Stomach (tissue), 9 donors: ENCODE results near the gene FLOT1. TPM values are rescaled to one million over a fixed set of nuclear protein-coding genes. Genes with fewer than 3 reads are reported as not detected.
A peak's percentile ranks its signal among the peaks of the same experiment; 100 is the strongest.
"Not testable (repeated sequence)": the region's sequence is repeated elsewhere in the genome, so short reads cannot be mapped to it uniquely, and the experiment has no call there.

Experiments
- DNase-seq, 2 donors: peaks; one replicate each; pipeline versions ENCODE4 v3.0.0 to v3.0.0-alpha.2; 2013 to 2019
- H3K27ac ChIP-seq, 5 donors: fragments of 200-600 bp in 4 of 5; sonication (generic) in 4 of 5; one replicate each; pipeline ENCODE4 v1.5.1; 2013 to 2019; ENCODE audit warnings: mild to moderate bottlenecking in 1 of 5, moderate library complexity in 1 of 5
- H3K27me3 ChIP-seq, 3 donors: fragments of 200-600 bp; sonication (generic); one replicate each; pipeline ENCODE4 v1.5.1; 2017 to 2019; ENCODE audit warnings: mixed run types in 1 of 3
- H3K36me3 ChIP-seq, 4 donors: fragments of 200-600 bp; sonication (generic); 1 replicate in 3 of 4; 2 replicates in 1 of 4; pipeline ENCODE4 v1.5.1; 2016 to 2019
- H3K4me1 ChIP-seq, 4 donors: fragments of 200-600 bp; sonication (generic); one replicate each; pipeline ENCODE4 v1.5.1; 2016 to 2019
- H3K4me3 ChIP-seq, 4 donors: fragments of 200-600 bp; sonication (generic) in 3 of 4; one replicate each; pipeline ENCODE4 v1.5.1; 2016 to 2019; ENCODE audit warnings: mild to moderate bottlenecking in 1 of 4
- H3K9me3 ChIP-seq, 4 donors: fragments of 200-600 bp; sonication (generic); one replicate each; pipeline ENCODE4 v1.5.1; 2016 to 2019
- CTCF ChIP-seq, 7 experiments: fragments of 450-650 bp in 4 of 7; fragments of 200-600 bp in 3 of 7; sonication (generic) in 3 of 7; IDR thresholded peaks; one replicate each; pipeline ENCODE4 v1.5.1; 2016 to 2019; ENCODE audit warnings: antibody characterized with exemption in 7 of 7, control low read depth in 2 of 7, mild to moderate bottlenecking in 1 of 7
- EP300 ChIP-seq: sonication (generic); formaldehyde crosslinking; IDR thresholded peaks from one replicate; pipeline ENCODE4 v1.6.1; 2017; ENCODE audit warnings: antibody characterized with exemption
- POLR2A ChIP-seq, 4 donors: fragments of 450-650 bp; IDR thresholded peaks; one replicate each; pipeline ENCODE4 v1.6.1; 2016; ENCODE audit warnings: antibody characterized with exemption in 4 of 4, control low read depth in 2 of 4, mild to moderate bottlenecking in 1 of 4, moderate library complexity in 1 of 4
- POLR2AphosphoS5 ChIP-seq, 3 donors: sonication (generic); formaldehyde crosslinking; IDR thresholded peaks; one replicate each; pipeline ENCODE4 v1.6.1; 2016; ENCODE audit warnings: antibody characterized with exemption in 3 of 3
- WGBS, 5 donors: extraction: QIAGEN DNeasy Blood & Tissue Kit in 3 of 5; methylation state at CpG; one replicate each; pipeline versions ENCODE4 v1.1.5 to v1.1.7; 2013 to 2018; 5-methylcytosine and 5-hydroxymethylcytosine counted together
- intact Hi-C: fragments of 100-400 bp; cut with DNase I; formaldehyde crosslinking; loops from one replicate; pipeline ENCODE4 v1.15.1; 2023; ENCODE audit warnings: low total_unique reads
- polyA plus RNA-seq, 3 donors: library from polyadenylated mRNA; stranded (reverse); fragments of 200-250 nt; gene quantifications; one replicate each; pipeline ENCODE4 v1.2.3, GENCODE V29; 2013
- total RNA-seq, 5 donors: library from RNA; depleted of rRNA; stranded (reverse); fragments of >200 nt; gene quantifications; one replicate each; pipeline versions ENCODE4 v1.1.0 to v1.2.3, GENCODE V29; 2014 to 2016
- donor health status: healthy with polysubstance abuse.
- donor health status: Bipolar disorder and iron deficiency.
- donor health status: healthy.

Gene FLOT1
- total and polyA plus RNA-seq, 8 donors, result 40.6 to 201 (median 125) TPM

GRCh38 chr6:30757261-30757904, 14.9 kb upstream of the FLOT1 start:
- intact Hi-C loops, result no loop called here
- 73 to 88% (median 80%) methylated on average over 1 of the region's 1 CpG for WGBS, 5 donors
- peaks cover 0 to 29% (median 15%) of the 10 kb centered on the region in 4 donors for H3K4me1 ChIP-seq

GRCh38 chr6:30756405-30757003, 14.0 kb upstream of the FLOT1 start:
- H3K9me3 ChIP-seq, H3K36me3 ChIP-seq, H3K4me3 ChIP-seq, H3K27me3 ChIP-seq, H3K27ac ChIP-seq, DNase-seq, intact Hi-C loops: not testable (repeated sequence)
- H3K4me1 ChIP-seq, result peaks cover 3 to 37% (median 24%) of the 10 kb centered on the region in 4 donors
- 94 to 95% (median 95%) methylated on average over 7 of the region's 7 CpGs for WGBS, 5 donors

More at GRCh38 chr6:30757261-30757904, 14.9 kb upstream of the FLOT1 start:
- Histone ChIP-seq H3K36me3 (no peaks in the 10 kb centered on the region), H3K27ac (no peak overlapping the region), H3K27me3 (no peaks in the 10 kb centered on the region), H3K4me3 (no peak overlapping the region), H3K9me3 (no peaks in the 10 kb centered on the region)
- TF ChIP-seq POLR2AphosphoS5 (IDR thresholded peaks at IDR 0.05) (no peak), CTCF (IDR thresholded peaks at IDR 0.05) (no peak), EP300 (no peak), POLR2A (IDR thresholded peaks at IDR 0.05) (no peak)
- no peak for DNase-seq

DNA sequence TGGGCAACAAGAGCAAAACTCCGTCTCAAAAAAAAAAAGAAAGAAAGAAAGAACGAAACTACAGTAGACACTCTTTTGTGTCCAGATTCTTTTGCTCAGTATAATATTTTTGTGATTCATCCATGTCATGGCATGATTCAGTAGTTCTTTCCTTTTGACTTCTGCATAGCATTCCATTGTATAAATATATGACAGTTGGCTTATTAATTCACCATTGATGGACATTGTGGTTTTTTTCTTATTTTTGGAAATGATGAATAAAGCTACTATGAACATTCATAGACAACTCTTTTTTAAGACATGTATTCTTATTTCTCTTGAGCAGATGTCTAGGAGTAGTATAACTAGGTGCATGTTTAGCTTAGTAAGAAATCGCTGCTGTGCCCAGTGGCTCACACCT, 12.1 kb upstream of the FLOT1 start:
- DNase-seq, result no peak
- H3K27me3 ChIP-seq, result no peaks in the 10 kb centered on the region
- intact Hi-C loops, result no loop called here
- peaks cover 13 to 45% (median 34%) of the 10 kb centered on the region in 4 donors for H3K4me1 ChIP-seq
- H3K36me3 ChIP-seq, result no peaks in the 10 kb centered on the region
- peak overlapping the region in 2 of 5 donors; percentile 3 to 96 for H3K27ac ChIP-seq
- no peak for TF ChIP-seq CTCF (IDR thresholded peaks at IDR 0.05)
- no peak for TF ChIP-seq POLR2AphosphoS5 (IDR thresholded peaks at IDR 0.05)
- TF ChIP-seq EP300, result no peak
- TF ChIP-seq POLR2A (IDR thresholded peaks at IDR 0.05), result no peak
- WGBS, 5 donors, result 85 to 96% (median 94%) methylated on average over 3 of the region's 3 CpGs
- H3K4me3 ChIP-seq, result no peak overlapping the region
- H3K9me3 ChIP-seq, result no peaks in the 10 kb centered on the region

DNA sequence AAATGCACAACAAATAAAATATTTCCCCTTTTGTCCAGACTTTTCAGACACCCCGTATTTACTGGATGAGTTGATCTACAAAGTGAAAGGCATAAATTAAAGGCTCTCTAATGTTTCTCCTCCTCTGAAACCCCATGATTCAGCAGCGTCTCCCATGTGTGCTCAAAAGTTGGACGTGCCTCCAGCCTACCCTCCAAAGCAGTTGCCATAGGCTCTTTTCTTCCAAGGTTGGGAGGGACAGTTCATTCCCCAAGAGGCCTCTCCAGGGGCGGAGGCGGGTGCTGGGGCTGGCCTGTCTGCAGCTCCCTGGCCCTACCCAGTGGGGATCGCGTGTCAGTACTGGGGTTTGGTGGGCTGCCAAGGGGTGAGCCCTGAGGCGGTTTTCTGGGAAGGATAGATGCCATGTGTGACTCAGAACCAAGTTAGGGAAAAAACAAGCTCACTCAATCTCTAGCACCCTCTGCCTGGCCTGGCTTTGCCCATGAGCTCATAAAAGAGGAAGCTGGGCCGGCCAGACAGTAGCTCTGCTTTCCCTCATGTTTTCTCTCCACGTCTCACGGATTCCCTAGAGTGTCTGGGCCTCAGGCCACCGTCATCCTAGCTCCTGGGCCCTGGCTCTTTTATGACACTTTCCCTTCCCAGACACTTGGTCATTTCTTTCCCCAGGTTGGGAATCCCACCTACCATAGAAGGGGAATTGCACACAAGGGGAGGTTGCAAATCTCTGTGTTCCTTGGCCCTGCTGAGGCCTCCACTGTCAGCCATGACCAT, 9.9 kb upstream of the FLOT1 start:
- DNase-seq, result peak; percentile 83 to 88
- H3K36me3 ChIP-seq, result no peaks in the 10 kb centered on the region
- H3K4me3 ChIP-seq, result no peak overlapping the region
- TF ChIP-seq POLR2A (IDR thresholded peaks at IDR 0.05) (no peak), POLR2AphosphoS5 (IDR thresholded peaks at IDR 0.05) (peak; percentile 19 to 89 (median 74)), EP300 (peak; percentile 65)
- peak overlapping the region; percentile 38 to 96 (median 91) for H3K27ac ChIP-seq
- intact Hi-C loops, result no loop called here
- H3K4me1 ChIP-seq, result peaks cover 32 to 61% (median 49%) of the 10 kb centered on the region in 4 donors
- WGBS, 5 donors, result 28 to 51% (median 43%) methylated on average over 12 of the region's 12 CpGs
- H3K9me3 ChIP-seq, result no peaks in the 10 kb centered on the region
- H3K27me3 ChIP-seq, result no peaks in the 10 kb centered on the region

GRCh38 chr6:30750379-30750668, 7.8 kb upstream of the FLOT1 start:
- H3K4me3 ChIP-seq, result no peak overlapping the region
- peak overlapping the region; percentile 80 to 96 (median 91) for H3K27ac ChIP-seq
- no peak for DNase-seq
- intact Hi-C loops, result no loop called here
- no peak for TF ChIP-seq POLR2AphosphoS5 (IDR thresholded peaks at IDR 0.05)
- no peak for TF ChIP-seq CTCF (IDR thresholded peaks at IDR 0.05)
- no peak for TF ChIP-seq EP300
- TF ChIP-seq POLR2A (IDR thresholded peaks at IDR 0.05), result no peak
- H3K9me3 ChIP-seq, result no peaks in the 10 kb centered on the region
- no peaks in the 10 kb centered on the region for H3K36me3 ChIP-seq
- H3K27me3 ChIP-seq, result no peaks in the 10 kb centered on the region
- H3K4me1 ChIP-seq, result peaks cover 33 to 75% (median 63%) of the 10 kb centered on the region in 4 donors
